K562 (cell line): Measurements from ENCODE around the gene UBE2E1. TPM values are rescaled to one million over a fixed set of nuclear protein-coding genes. Genes with fewer than 3 reads are reported as not detected.
A peak's percentile ranks its signal among the peaks of the same experiment; 100 is the strongest.

Source experiments
- ATAC-seq: fragments of 200-7000 bp; cut with Tn5 transposase; 3 replicates; pipeline ENCODE4 v1.9.1; 2020; ENCODE audit warnings: moderate library complexity
- BruUV-seq: library from RNA; stranded (reverse); fragments of 400-500 nt; replicated peaks from 2 replicates; lab custom pipeline; 2021; lab: Mats Ljungman, UMichigan
- CTCF ChIA-PET: fragments of 300-600 bp; formaldehyde crosslinking; extraction: SDS; loops from one replicate; lab custom pipeline; 2021; ENCODE audit warnings: low intra/inter-chr PET ratio; lab: Yijun Ruan, JAX
- POLR2A ChIA-PET: fragments of 300-600, 350-650 bp; sonication (Branson Sonifier 250); formaldehyde crosslinking; extraction: SDS; loops from one replicate; lab custom pipeline; 2021; ENCODE audit warnings: antibody characterized with exemption, inconsistent platforms; lab: Yijun Ruan, JAX
- DNase-seq, 4 experiments: peaks; one replicate each; pipeline versions ENCODE4 v3.0.0 to v3.0.0-alpha.2; 2011 to 2018; ENCODE audit warnings: low spot score in 3 of 4, mixed read lengths in 3 of 4; ENCODE audit errors: extremely low read depth in 1 of 4
- FAIRE-seq: peaks from 2 replicates; lab custom pipeline; 2011; peaks lifted over from hg19 to GRCh38; lab: Jason Lieb, UNC
- H2AFZ ChIP-seq: 2 replicates; pipeline ENCODE4 v1.6.0; 2011; ENCODE audit warnings: low read depth, low read length, control low read depth, inconsistent platforms
- H3K27ac ChIP-seq: fragments of 200-600 bp; 3 replicates; pipeline ENCODE4 v1.8.0; 2011; ENCODE audit warnings: low read depth, mild to moderate bottlenecking, control low read depth, inconsistent platforms, low read length, moderate library complexity, mixed read lengths; ENCODE audit errors: extremely low read depth
- H3K27me3 ChIP-seq, 2 experiments: fragments of 300-600 bp in 1 of 2; 2 replicates in 1 of 2; 3 replicates in 1 of 2; pipeline versions ENCODE4 v1.6.0 to v1.8.0; 2011; ENCODE audit warnings: inconsistent platforms in 2 of 2, low read length in 2 of 2, mild to moderate bottlenecking in 1 of 2, mixed read lengths in 1 of 2, moderate library complexity in 1 of 2; ENCODE audit not compliant: control insufficient read depth in 2 of 2, insufficient read depth in 2 of 2
- H3K36me3 ChIP-seq: fragments of 300-600 bp; 3 replicates; pipeline ENCODE4 v1.8.0; 2011; ENCODE audit warnings: mild to moderate bottlenecking, low read length, inconsistent platforms; ENCODE audit not compliant: control insufficient read depth, insufficient read depth
- H3K4me1 ChIP-seq, 2 experiments: fragments of 200-600 bp in 1 of 2; replicated peaks in 1 of 2; 2 replicates in 1 of 2; 3 replicates in 1 of 2; pipeline versions ENCODE4 v1.5.1 to v1.8.0; 2011; ENCODE audit warnings: inconsistent platforms in 2 of 2, low read length in 2 of 2, mild to moderate bottlenecking in 1 of 2, mixed read lengths in 1 of 2, moderate library complexity in 1 of 2; ENCODE audit not compliant: control insufficient read depth in 2 of 2, insufficient read depth in 2 of 2
- H3K4me2 ChIP-seq: 2 replicates; pipeline ENCODE4 v1.6.1; 2011; ENCODE audit warnings: low read length, control low read depth, inconsistent platforms, mixed read lengths; ENCODE audit not compliant: insufficient read depth
- H3K4me3 ChIP-seq: fragments of 200-600 bp; sonication (generic), shearing (Covaris generic); 2 replicates; pipeline ENCODE4 v1.5.1; 2016; ENCODE audit warnings: control low read depth, inconsistent platforms
- H3K79me2 ChIP-seq: fragments of 200-600 bp; 3 replicates; pipeline ENCODE4 v1.8.0; 2011; ENCODE audit warnings: low read length, inconsistent platforms; ENCODE audit not compliant: control insufficient read depth, insufficient read depth
- H3K9ac ChIP-seq, 2 experiments: 2 replicates each; pipeline versions ENCODE4 v1.6.0 to v1.6.1; 2011; ENCODE audit warnings: low read depth in 2 of 2, low read length in 2 of 2, control low read depth in 1 of 2, inconsistent platforms in 1 of 2, mild to moderate bottlenecking in 1 of 2, mixed read lengths in 1 of 2; ENCODE audit not compliant: insufficient read depth in 1 of 2
- H3K9me1 ChIP-seq: one replicate; pipeline ENCODE4 v1.6.0; 2011; ENCODE audit warnings: inconsistent platforms, mild to moderate bottlenecking, low read length, moderate library complexity; ENCODE audit not compliant: control insufficient read depth, insufficient read depth
- H3K9me3 ChIP-seq: replicated peaks from 2 replicates; pipeline ENCODE4 v1.5.1; 2011; ENCODE audit warnings: low read depth, low read length, inconsistent platforms; ENCODE audit not compliant: control insufficient read depth, insufficient read depth
- H4K20me1 ChIP-seq: replicated peaks from 2 replicates; pipeline ENCODE4 v1.6.1; 2011; ENCODE audit warnings: low read length, inconsistent platforms, mixed read lengths; ENCODE audit not compliant: control insufficient read depth, insufficient read depth
- ASH1L ChIP-seq: fragments of 450-650 bp; IDR thresholded peaks from 2 replicates; pipeline ENCODE4 v1.6.1; 2018; ENCODE audit warnings: borderline replicate concordance, mild to moderate bottlenecking, low read depth; ENCODE audit not compliant: partially characterized antibody
- CCNT2 ChIP-seq: IDR thresholded peaks from 2 replicates; pipeline ENCODE4 v1.6.1; 2011; ENCODE audit warnings: borderline replicate concordance, low read depth, mild to moderate bottlenecking, moderate library complexity, mixed read lengths, low read length; ENCODE audit not compliant: insufficient read length; ENCODE audit errors: extremely low read depth
- GABPA ChIP-seq: fragments of 200-800 bp; sonication (Bioruptor generic); conservative IDR thresholded peaks from 2 replicates; pipeline ENCODE4 v1.6.1; 2016; ENCODE audit warnings: low read depth, missing genetic modification characterization, missing compliant biosample characterization
- GATA2 ChIP-seq: sonication (generic); formaldehyde crosslinking; IDR thresholded peaks from 2 replicates; pipeline ENCODE4 v1.4.0; 2020; ENCODE audit warnings: mild to moderate bottlenecking, missing genetic modification reagents
- GTF2E2 ChIP-seq: fragments of 200-800 bp; sonication (Bioruptor generic); IDR thresholded peaks from 2 replicates; pipeline ENCODE4 v1.6.1; 2016; ENCODE audit warnings: missing genetic modification characterization, missing compliant biosample characterization
- GTF2F1 ChIP-seq: IDR thresholded peaks from 2 replicates; pipeline ENCODE4 v1.6.1; 2011; ENCODE audit warnings: low read depth, low read length, improper control_type of control experiment
- JUND ChIP-seq, 2 experiments: IDR thresholded peaks; 2 replicates in 1 of 2; 3 replicates in 1 of 2; pipeline ENCODE4 v1.6.1; 2011; ENCODE audit warnings: borderline replicate concordance in 2 of 2, low read depth in 2 of 2, low read length in 2 of 2, improper control_type of control experiment in 1 of 2, missing biosample characterization in 1 of 2, missing genetic modification characterization in 1 of 2, missing genetic modification reagents in 1 of 2
- MECOM ChIP-seq: fragments of 250-450 bp; sonication (Bioruptor Pico); IDR thresholded peaks from 2 replicates; pipeline ENCODE4 v1.8.0; 2022; ENCODE audit warnings: inconsistent platforms
- SMARCE1 ChIP-seq: fragments of 450-650 bp; IDR thresholded peaks from 2 replicates; pipeline ENCODE4 v1.7.1; 2016; ENCODE audit warnings: mild to moderate bottlenecking
- TCF3 ChIP-seq: sonication (generic); formaldehyde crosslinking; IDR thresholded peaks from 2 replicates; pipeline ENCODE4 v1.4.0; 2020; ENCODE audit warnings: mild to moderate bottlenecking, missing genetic modification reagents
- U2AF1 ChIP-seq: fragments of 200-400 bp; formaldehyde crosslinking; optimal IDR thresholded peaks from 2 replicates; pipeline ENCODE3; 2017; ENCODE audit warnings: mild to moderate bottlenecking, low read depth, low read length, moderate library complexity
- USF1 ChIP-seq: sonication (generic); formaldehyde crosslinking; IDR thresholded peaks from 2 replicates; pipeline ENCODE4 v1.9.0; 2022; ENCODE audit warnings: mild to moderate bottlenecking, missing genetic modification reagents
- ZBTB7A ChIP-seq: IDR thresholded peaks from 2 replicates; pipeline ENCODE4 v1.6.1; 2011; ENCODE audit warnings: low read depth, mild to moderate bottlenecking, low read length, moderate library complexity, borderline replicate concordance; ENCODE audit not compliant: control insufficient read depth
- ZNF699 ChIP-seq: fragments of 250-450 bp; sonication (Bioruptor Pico); IDR thresholded peaks from 2 replicates; pipeline ENCODE4 v1.8.0; 2021; ENCODE audit warnings: mild to moderate bottlenecking, moderate library complexity; ENCODE audit not compliant: insufficient replicate concordance
- WGBS: fragments of 100-300 bp; shearing (Covaris generic); methylation state at CpG from one replicate; pipeline ENCODE4 v1.1.6; 2016; ENCODE audit warnings: low coverage, mixed read lengths; ENCODE audit not compliant: insufficient coverage; ENCODE audit errors: missing lambda C conversion rate; 5-methylcytosine and 5-hydroxymethylcytosine counted together
- in situ Hi-C: fragments of 300-500 bp; cut with MboI; formaldehyde crosslinking; loops from 4 replicates; pipeline ENCODE4 v1.15.0; 2018; ENCODE audit warnings: inconsistent platforms, mixed read lengths
- intact Hi-C: fragments of 100-400 bp; cut with micrococcal nuclease; formaldehyde crosslinking; loops from 2 replicates; pipeline ENCODE4 v1.14.2; 2022
- polyA plus RNA-seq, 8 experiments: library from polyadenylated mRNA; depleted of rRNA in 4 of 8; stranded (reverse) in 5 of 8; unstranded in 3 of 8; fragments of >200 nt; fragmentation: Nextera tagmentation in 2 of 8; fragmentation: Illumina TruSeq in 1 of 8; extraction: Ambion mirVana in 2 of 8; extraction: Trizol in 1 of 8; gene quantifications; 2 replicates each; pipeline versions ENCODE4 v1.2.1 to v1.2.3, GENCODE V29; 2011 to 2014; ENCODE audit warnings: inconsistent platforms in 1 of 8, missing spikeins in 1 of 8
- total RNA-seq, 7 experiments: library from RNA; depleted of rRNA in 6 of 7; stranded (reverse); fragments of >200 nt in 6 of 7; fragmentation: Illumina TruSeq in 2 of 7; extraction: Trizol in 2 of 7; gene quantifications; 2 replicates each; pipeline versions ENCODE4 v1.2.1 to v1.2.3, GENCODE V29; 2011 to 2021; ENCODE audit warnings: low replicate concordance in 1 of 7
- TF ChIP-seq, protein P1 (sequence below): fragments of 450-650 bp; formaldehyde crosslinking; IDR thresholded peaks from 2 replicates; pipeline ENCODE4 v1.4.0; 2022; ENCODE audit warnings: mild to moderate bottlenecking, moderate library complexity

Gene UBE2E1
- total and polyA plus RNA-seq, 9 of the 15 experiments (the other 6 are each of a cell fraction or from before 2014, with no cell fraction given), result 54.4 to 294 (median 165) TPM

DNA sequence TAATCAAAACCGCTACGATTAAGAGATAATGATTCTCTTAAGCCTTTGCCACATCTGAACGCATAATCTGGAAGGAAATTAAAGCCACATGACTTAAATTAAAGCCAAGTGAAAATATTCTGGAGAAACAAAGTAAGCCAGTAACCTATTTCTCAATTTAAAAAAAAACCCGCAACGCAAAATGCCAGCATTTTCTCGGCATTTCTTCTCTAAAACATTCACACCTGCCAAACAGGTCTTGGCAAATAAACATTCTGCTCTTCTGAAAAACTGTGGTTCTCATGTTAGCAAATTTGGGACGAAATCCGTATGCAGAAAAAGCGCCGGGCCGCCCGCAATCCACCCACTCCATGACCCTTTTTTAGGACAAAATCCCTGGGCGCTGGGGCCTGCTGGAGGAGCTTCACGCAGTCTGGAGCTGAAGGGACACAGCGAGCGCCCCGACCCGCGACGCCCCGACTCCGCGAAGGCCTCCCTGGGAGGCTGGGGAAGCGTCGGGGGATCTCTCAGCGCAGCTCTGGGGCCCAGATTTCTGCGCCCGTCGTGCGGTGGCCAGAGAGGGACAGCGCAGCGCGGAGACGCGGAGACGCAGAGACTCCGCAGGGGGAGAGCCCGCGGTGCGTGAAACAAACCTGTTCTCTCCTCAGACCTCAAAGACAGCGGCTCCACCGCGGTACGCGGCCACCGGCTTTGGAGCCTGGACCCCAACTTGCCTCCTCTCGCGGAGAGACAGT is 110.6 kb downstream of the UBE2E1 start (continued):
- TF ChIP-seq ZBTB7A (no peak; the same call in 1 of the 2 replicates), MECOM (no peak), USF1 (CRISPR knock-in tag) (no peak), GTF2E2 (tag) (no peak), U2AF1 (no peak), GATA2 (CRISPR knock-in tag) (no peak), SMARCE1 (peak; percentile 46; the same call in 1 of the 2 replicates)

DNA sequence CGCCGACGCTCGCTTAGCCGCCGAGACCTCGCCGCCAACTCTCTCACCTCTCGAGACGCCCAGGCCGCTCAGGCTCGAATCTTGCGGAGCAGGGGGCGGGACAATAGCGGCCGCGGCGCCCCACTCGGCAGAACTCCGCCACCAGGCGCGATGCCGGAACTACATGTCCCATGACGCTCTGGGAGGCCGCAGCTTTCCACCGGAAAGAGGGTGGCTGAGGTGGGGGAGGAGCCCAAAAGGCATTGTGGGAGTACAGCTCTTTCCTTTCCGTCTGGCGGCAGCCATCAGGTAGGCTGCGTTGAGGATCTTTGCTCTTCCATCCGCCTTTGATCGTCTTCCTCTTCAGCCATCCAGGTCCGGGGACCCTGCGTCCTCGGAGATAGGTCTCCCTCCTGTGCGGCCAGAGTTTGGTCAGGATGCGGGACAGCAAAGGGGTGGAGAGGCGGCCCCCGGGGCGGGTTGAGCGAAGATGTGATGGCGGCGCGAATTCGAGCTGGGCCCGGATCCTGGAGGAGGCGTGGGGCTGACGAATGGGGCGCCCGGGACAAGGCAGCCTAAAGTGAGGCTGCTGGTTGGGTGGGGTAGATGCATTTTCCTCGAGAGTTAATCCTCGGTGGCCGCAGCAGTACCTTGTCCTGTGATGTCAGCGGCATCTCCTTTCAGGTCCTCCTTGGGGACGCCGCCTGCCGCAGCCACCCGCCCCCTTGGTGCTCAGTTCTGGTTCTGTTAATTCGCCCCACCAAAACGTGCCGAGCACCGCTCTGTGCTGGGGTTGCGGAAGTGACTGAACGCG is 111.3 kb downstream of the UBE2E1 start, which contains the start of the genes NKIRAS1 and RPL15:
Gene NKIRAS1 (minus strand): TSS at position 105 of the 793 bp plus-strand sequence. CDS start 6,086 bp downstream, outside the sequence.
Gene RPL15 (plus strand): TSS at position 247 of the 793 bp plus-strand sequence. CDS start 728 bp downstream, outside the sequence.
- Histone ChIP-seq H4K20me1 (peaks cover 22% of the 10 kb centered on the region), H3K27me3 (no peaks in the 10 kb centered on the region), H3K9me1 (no peaks in the 10 kb centered on the region), H2AFZ (peak within 1 kb of the TSS; percentile 96), H3K27ac (peak within 1 kb of the TSS; percentile 91), H3K9me3 (no peaks in the 10 kb centered on the region), H3K4me1 (peaks cover 6 to 19% of the 10 kb centered on the region in 2 experiments), H3K36me3 (peaks cover 43% of the 10 kb centered on the region), H3K4me2 (peak within 1 kb of the TSS; percentile 91), H3K4me3 (peak within 1 kb of the TSS; percentile 73), H3K9ac (peak within 1 kb of the TSS; percentile 97 to 99), H3K79me2 (peaks cover 60% of the 10 kb centered on the region)
- ATAC-seq, result peak; percentile 93
- BruUV-seq, result TSS peak; percentile 39
- CTCF ChIA-PET, result no interaction called here
- DNase-seq, result peak; percentile 94 to 99 (median 96)
- intact Hi-C loops (loop anchor here (1.0 to 10.0 kb wide), 3 partner anchors 28 to 578 kb away; partner anchors contain the start of genes NR1D2 and THRB), in situ Hi-C loops (no loop called here)
- peak; percentile 89 for FAIRE-seq
- WGBS, result under 1% methylated on average over 64 of the region's 64 CpGs
- POLR2A ChIA-PET, result interaction anchor here (0.6 to 7.1 kb wide), 54 partner anchors 11 to 1871 kb away, joined by 3 to 165 read pairs (median 4); no protein-coding TSS in a partner anchor
- TF ChIP-seq TCF3 (CRISPR knock-in tag) (0 out of 2 replicates have a peak, but pooled peaks have one; percentile 22), GABPA (tag) (peak; percentile 96), JUND (IDR thresholded peaks at IDR 0.05; ENCODE audit: borderline replicate concordance, low read depth, low read length) (peak; percentile 64), JUND (tag; IDR thresholded peaks at IDR 0.05; ENCODE audit: borderline replicate concordance, low read depth, low read length) (peak; percentile 75; the same call in 2 of the 3 replicates), GTF2F1 (peak; percentile 93), CCNT2 (peak; percentile 82), ASH1L (no peak), ZNF699 (no peak)
- TF ChIP-seq, protein P1, sequence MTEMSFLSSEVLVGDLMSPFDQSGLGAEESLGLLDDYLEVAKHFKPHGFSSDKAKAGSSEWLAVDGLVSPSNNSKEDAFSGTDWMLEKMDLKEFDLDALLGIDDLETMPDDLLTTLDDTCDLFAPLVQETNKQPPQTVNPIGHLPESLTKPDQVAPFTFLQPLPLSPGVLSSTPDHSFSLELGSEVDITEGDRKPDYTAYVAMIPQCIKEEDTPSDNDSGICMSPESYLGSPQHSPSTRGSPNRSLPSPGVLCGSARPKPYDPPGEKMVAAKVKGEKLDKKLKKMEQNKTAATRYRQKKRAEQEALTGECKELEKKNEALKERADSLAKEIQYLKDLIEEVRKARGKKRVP (CRISPR knock-in tag), result peak; percentile 36; the same call in 1 of the 2 replicates
